ENCODE results near the gene CAMK2D. TPM values are rescaled to one million over a fixed set of nuclear protein-coding genes. Genes with fewer than 3 reads are reported as not detected.
A peak's percentile ranks its signal among the peaks of the same experiment; 100 is the strongest.

CAMK2D gene
- total and polyA plus RNA-seq, 2 donors from 2014 or later, result 9.1 to 34.7 TPM

DNA sequence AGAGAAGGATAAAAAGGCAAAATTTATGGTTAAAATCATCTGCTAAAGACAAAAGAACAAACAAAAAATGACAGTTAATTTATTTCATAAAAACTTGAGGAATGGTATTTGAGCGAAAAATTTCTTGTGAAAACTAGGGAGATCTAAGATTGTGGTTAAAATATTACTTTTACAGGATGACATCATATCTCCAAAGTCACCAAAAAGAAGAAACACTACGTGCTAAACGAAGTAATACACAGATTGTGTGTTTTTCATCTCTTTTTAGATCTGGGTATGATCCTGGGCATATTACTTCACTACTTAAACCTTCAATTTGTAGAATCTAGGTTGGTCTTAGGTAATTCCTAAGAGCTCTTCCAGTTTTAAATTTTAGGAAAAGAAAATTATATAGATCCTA, 107.7 kb downstream of the CAMK2D start:
- Histone ChIP-seq H3K4me3 (ENCODE audit: low read length in 3 of 3) (no peak overlapping the region), H3K9ac (ENCODE audit: low read length in 3 of 3) (no peak overlapping the region), H3K4me1 (ENCODE audit: control insufficient read depth in 2 of 3, insufficient read depth in 2 of 3, low read depth in 1 of 3, low read length in 3 of 3) (peaks cover 0 to 4% (median 0%) of the 10 kb centered on the region in 3 donors), H3K27ac (ENCODE audit: low read depth in 2 of 2, low read length in 2 of 2) (no peak overlapping the region), H3K27me3 (ENCODE audit: control insufficient read depth, insufficient read depth, low read length) (no peaks in the 10 kb centered on the region), H3K36me3 (ENCODE audit: control insufficient read depth in 2 of 3, insufficient read depth in 3 of 3, low read length in 3 of 3) (no peaks in the 10 kb centered on the region), H3K9me3 (ENCODE audit: control insufficient read depth in 2 of 3, insufficient read depth in 1 of 3, low read length in 3 of 3) (no peaks in the 10 kb centered on the region)
- DNase-seq (no peak), FAIRE-seq (no peak)
- TF ChIP-seq, protein P1, sequence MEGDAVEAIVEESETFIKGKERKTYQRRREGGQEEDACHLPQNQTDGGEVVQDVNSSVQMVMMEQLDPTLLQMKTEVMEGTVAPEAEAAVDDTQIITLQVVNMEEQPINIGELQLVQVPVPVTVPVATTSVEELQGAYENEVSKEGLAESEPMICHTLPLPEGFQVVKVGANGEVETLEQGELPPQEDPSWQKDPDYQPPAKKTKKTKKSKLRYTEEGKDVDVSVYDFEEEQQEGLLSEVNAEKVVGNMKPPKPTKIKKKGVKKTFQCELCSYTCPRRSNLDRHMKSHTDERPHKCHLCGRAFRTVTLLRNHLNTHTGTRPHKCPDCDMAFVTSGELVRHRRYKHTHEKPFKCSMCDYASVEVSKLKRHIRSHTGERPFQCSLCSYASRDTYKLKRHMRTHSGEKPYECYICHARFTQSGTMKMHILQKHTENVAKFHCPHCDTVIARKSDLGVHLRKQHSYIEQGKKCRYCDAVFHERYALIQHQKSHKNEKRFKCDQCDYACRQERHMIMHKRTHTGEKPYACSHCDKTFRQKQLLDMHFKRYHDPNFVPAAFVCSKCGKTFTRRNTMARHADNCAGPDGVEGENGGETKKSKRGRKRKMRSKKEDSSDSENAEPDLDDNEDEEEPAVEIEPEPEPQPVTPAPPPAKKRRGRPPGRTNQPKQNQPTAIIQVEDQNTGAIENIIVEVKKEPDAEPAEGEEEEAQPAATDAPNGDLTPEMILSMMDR (IDR thresholded peaks at IDR 0.05; ENCODE audit: borderline replicate concordance, extremely low read depth, insufficient read depth), result no peak
- intact Hi-C loops (cut with DNase I), result no loop called here

DNA sequence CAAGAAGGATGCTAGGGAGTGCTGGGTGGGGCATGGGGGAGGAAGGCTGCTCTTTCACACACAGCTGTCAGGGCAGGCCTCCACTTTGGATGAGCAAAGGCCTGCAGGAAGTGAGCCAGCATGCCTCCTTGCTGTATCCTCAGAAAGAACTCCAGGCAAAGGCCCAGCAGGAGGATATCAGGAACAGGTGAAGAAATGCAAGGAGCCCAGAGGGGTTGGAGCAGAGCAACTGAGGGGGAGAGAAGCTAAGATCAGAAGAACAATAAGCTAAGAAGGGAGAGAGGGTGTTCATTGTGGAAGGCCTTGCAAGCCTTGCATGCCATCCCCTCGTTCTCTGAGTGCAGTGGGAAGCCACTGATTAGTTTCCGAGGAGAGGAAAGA, 115.1 kb downstream of the CAMK2D start:
- H3K27ac ChIP-seq (ENCODE audit: low read depth in 2 of 2, low read length in 2 of 2), result no peak overlapping the region
- no peak for FAIRE-seq
- peaks cover 0 to 2% (median 0%) of the 10 kb centered on the region in 3 donors for H3K4me1 ChIP-seq (ENCODE audit: control insufficient read depth in 2 of 3, insufficient read depth in 2 of 3, low read depth in 1 of 3, low read length in 3 of 3)

DNA sequence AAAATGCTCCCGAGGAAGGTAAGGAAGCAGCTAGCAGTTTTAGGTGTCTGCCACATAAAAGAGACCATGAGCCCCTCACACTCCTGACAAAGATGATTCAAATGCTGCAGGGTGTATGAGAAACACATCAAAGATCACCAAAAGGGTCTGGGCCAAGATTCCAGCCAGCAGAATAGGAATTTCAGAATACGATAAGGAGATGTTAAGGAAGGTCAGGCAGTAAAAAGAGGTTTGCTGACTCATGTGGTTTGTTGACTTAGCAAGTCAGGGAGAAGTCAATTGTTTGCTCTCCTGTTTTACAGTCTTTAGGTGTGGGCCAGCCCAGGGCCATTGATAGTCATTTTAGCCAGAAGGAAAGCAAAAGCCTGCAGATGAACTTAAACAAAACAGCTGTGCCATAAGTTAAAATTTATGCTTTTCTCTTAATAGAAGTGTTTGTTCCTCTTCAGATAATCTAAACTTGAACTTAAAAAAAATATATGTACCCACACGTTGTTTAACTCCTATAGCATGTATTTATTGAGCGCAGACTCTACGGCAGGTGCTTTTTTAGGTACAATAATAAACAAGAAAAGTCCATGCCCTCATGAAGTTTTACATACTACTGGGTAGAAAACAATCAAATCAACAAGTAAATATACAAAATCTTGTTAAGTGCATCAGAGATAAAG, 115.6 kb downstream of the CAMK2D start:
- DNase-seq (peak in 1 of 5 donors; percentile 20), FAIRE-seq (no peak)
- Histone ChIP-seq H3K4me3 (ENCODE audit: low read length in 3 of 3) (no peak overlapping the region), H3K27me3 (ENCODE audit: control insufficient read depth, insufficient read depth, low read length) (no peaks in the 10 kb centered on the region), H3K9me3 (ENCODE audit: control insufficient read depth in 2 of 3, insufficient read depth in 1 of 3, low read length in 3 of 3) (no peaks in the 10 kb centered on the region), H3K9ac (ENCODE audit: low read length in 3 of 3) (no peak overlapping the region), H3K27ac (ENCODE audit: low read depth in 2 of 2, low read length in 2 of 2) (no peak overlapping the region), H3K36me3 (ENCODE audit: control insufficient read depth in 2 of 3, insufficient read depth in 3 of 3, low read length in 3 of 3) (no peaks in the 10 kb centered on the region), H3K4me1 (ENCODE audit: control insufficient read depth in 2 of 3, insufficient read depth in 2 of 3, low read depth in 1 of 3, low read length in 3 of 3) (peaks cover 0 to 2% (median 0%) of the 10 kb centered on the region in 3 donors)
- intact Hi-C loops (cut with DNase I), result no loop called here
- TF ChIP-seq, protein P1 (IDR thresholded peaks at IDR 0.05; ENCODE audit: borderline replicate concordance, extremely low read depth, insufficient read depth), result no peak

More for the DNA sequence above, 115.1 kb downstream of the CAMK2D start:
- intact Hi-C loops (cut with DNase I), result no loop called here
- Histone ChIP-seq H3K27me3 (ENCODE audit: control insufficient read depth, insufficient read depth, low read length) (no peaks in the 10 kb centered on the region), H3K9me3 (ENCODE audit: control insufficient read depth in 2 of 3, insufficient read depth in 1 of 3, low read length in 3 of 3) (no peaks in the 10 kb centered on the region), H3K4me3 (ENCODE audit: low read length in 3 of 3) (no peak overlapping the region), H3K36me3 (ENCODE audit: control insufficient read depth in 2 of 3, insufficient read depth in 3 of 3, low read length in 3 of 3) (no peaks in the 10 kb centered on the region), H3K9ac (ENCODE audit: low read length in 3 of 3) (no peak overlapping the region)
- DNase-seq, result no peak
- TF ChIP-seq, protein P1 (IDR thresholded peaks at IDR 0.05; ENCODE audit: borderline replicate concordance, extremely low read depth, insufficient read depth), result no peak
